ENCODE measurements around the gene SLC25A6. TPM values are rescaled to one million over a fixed set of nuclear protein-coding genes. Genes with fewer than 3 reads are reported as not detected.
"Not testable (repeated sequence)": the region's sequence is repeated elsewhere in the genome, so short reads cannot be mapped to it uniquely, and the experiment has no call there.

The SLC25A6 gene
- polyA plus RNA-seq, 2 donors = 133 to 354 TPM

GRCh38 chrX:1385253-1386223 lies 6.4 kb downstream of the SLC25A6 start:
- H3K27ac ChIP-seq (ENCODE audit: low read depth in 2 of 2, low read length in 1 of 2) = no peak overlapping the region
- H3K36me3 ChIP-seq (ENCODE audit: control insufficient read depth in 2 of 2, insufficient read depth in 2 of 2, low read length in 1 of 2) = peaks cover 28 to 53% of the 10 kb centered on the region in 2 donors
- H3K27me3 ChIP-seq (ENCODE audit: control insufficient read depth in 1 of 2, insufficient read depth in 2 of 2, low read length in 2 of 2) = no peaks in the 10 kb centered on the region
- no peaks in the 10 kb centered on the region for H3K9me3 ChIP-seq (ENCODE audit: control insufficient read depth in 2 of 2, insufficient read depth in 1 of 2, low read depth in 1 of 2, low read length in 1 of 2)
- WGBS, 2 donors = 94 to 95% methylated on average over 36 of the region's 36 CpGs
- no peak overlapping the region for H3K4me3 ChIP-seq (ENCODE audit: low read depth in 1 of 2, low read length in 2 of 2)
- H3K4me1 ChIP-seq (ENCODE audit: control insufficient read depth in 2 of 2, insufficient read depth in 2 of 2, low read length in 1 of 2) = peaks cover 0 to 8% of the 10 kb centered on the region in 2 donors

- peaks cover 28 to 51% of the 10 kb centered on the region in 2 donors for H3K36me3 ChIP-seq (ENCODE audit: control insufficient read depth in 2 of 2, insufficient read depth in 2 of 2, low read length in 1 of 2)
- no peak overlapping the region for H3K4me3 ChIP-seq (ENCODE audit: low read depth in 1 of 2, low read length in 2 of 2)
- peaks cover 0 to 8% of the 10 kb centered on the region in 2 donors for H3K4me1 ChIP-seq (ENCODE audit: control insufficient read depth in 2 of 2, insufficient read depth in 2 of 2, low read length in 1 of 2)
- 94 to 96% methylated on average over 18 of the region's 18 CpGs for WGBS, 2 donors
- no peaks in the 10 kb centered on the region for H3K27me3 ChIP-seq (ENCODE audit: control insufficient read depth in 1 of 2, insufficient read depth in 2 of 2, low read length in 2 of 2)
- no peak overlapping the region for H3K27ac ChIP-seq (ENCODE audit: low read depth in 2 of 2, low read length in 1 of 2)
- no peaks in the 10 kb centered on the region for H3K9me3 ChIP-seq (ENCODE audit: control insufficient read depth in 2 of 2, insufficient read depth in 1 of 2, low read depth in 1 of 2, low read length in 1 of 2)
These were observed 7.2 kb downstream of the SLC25A6 start for GRCh38 chrX:1384658-1385252.

- no peak overlapping the region for H3K4me3 ChIP-seq (ENCODE audit: low read depth in 1 of 2, low read length in 2 of 2)
- no peaks in the 10 kb centered on the region for H3K27me3 ChIP-seq (ENCODE audit: control insufficient read depth in 1 of 2, insufficient read depth in 2 of 2, low read length in 2 of 2)
- H3K36me3 ChIP-seq (ENCODE audit: control insufficient read depth in 2 of 2, insufficient read depth in 2 of 2, low read length in 1 of 2) = peaks cover 4 to 17% of the 10 kb centered on the region in 2 donors
- H3K27ac ChIP-seq (ENCODE audit: low read depth in 2 of 2, low read length in 1 of 2) = no peak overlapping the region
- peaks cover 0 to 5% of the 10 kb centered on the region in 2 donors for H3K4me1 ChIP-seq (ENCODE audit: control insufficient read depth in 2 of 2, insufficient read depth in 2 of 2, low read length in 1 of 2)
- H3K9me3 ChIP-seq (ENCODE audit: control insufficient read depth in 2 of 2, insufficient read depth in 1 of 2, low read depth in 1 of 2, low read length in 1 of 2) = no peaks in the 10 kb centered on the region
- 56 to 65% methylated on average over 20 of the region's 20 CpGs for WGBS, 2 donors
These were observed 11.2 kb downstream of the SLC25A6 start for GRCh38 chrX:1380672-1381233.

- H3K9me3 ChIP-seq (ENCODE audit: control insufficient read depth in 2 of 2, insufficient read depth in 1 of 2, low read depth in 1 of 2, low read length in 1 of 2) = no peaks in the 10 kb centered on the region
- no peak overlapping the region for H3K4me3 ChIP-seq (ENCODE audit: low read depth in 1 of 2, low read length in 2 of 2)
- H3K4me1 ChIP-seq (ENCODE audit: control insufficient read depth in 2 of 2, insufficient read depth in 2 of 2, low read length in 1 of 2) = peaks cover 0 to 5% of the 10 kb centered on the region in 2 donors
- no peak overlapping the region for H3K27ac ChIP-seq (ENCODE audit: low read depth in 2 of 2, low read length in 1 of 2)
- peaks cover 0 to 2% of the 10 kb centered on the region in 2 donors for H3K36me3 ChIP-seq (ENCODE audit: control insufficient read depth in 2 of 2, insufficient read depth in 2 of 2, low read length in 1 of 2)
- no peaks in the 10 kb centered on the region for H3K27me3 ChIP-seq (ENCODE audit: control insufficient read depth in 1 of 2, insufficient read depth in 2 of 2, low read length in 2 of 2)
- 84 to 91% methylated on average over 24 of the region's 24 CpGs for WGBS, 2 donors
These were observed 13.6 kb downstream of the SLC25A6 start for GRCh38 chrX:1378306-1378759.

- Histone ChIP-seq H3K4me1 (ENCODE audit: control insufficient read depth in 2 of 2, insufficient read depth in 2 of 2, low read length in 1 of 2) (no peaks in the 10 kb centered on the region), H3K36me3 (ENCODE audit: control insufficient read depth in 2 of 2, insufficient read depth in 2 of 2, low read length in 1 of 2) (no peaks in the 10 kb centered on the region), H3K4me3 (ENCODE audit: low read depth in 1 of 2, low read length in 2 of 2) (no peak overlapping the region), H3K9me3 (ENCODE audit: control insufficient read depth in 2 of 2, insufficient read depth in 1 of 2, low read depth in 1 of 2, low read length in 1 of 2) (no peaks in the 10 kb centered on the region), H3K27ac (ENCODE audit: low read depth in 2 of 2, low read length in 1 of 2) (no peak overlapping the region), H3K27me3 (ENCODE audit: control insufficient read depth in 1 of 2, insufficient read depth in 2 of 2, low read length in 2 of 2) (no peaks in the 10 kb centered on the region)
- 79 to 84% methylated on average over 4 of the region's 4 CpGs for WGBS, 2 donors
These were observed 23.6 kb downstream of the SLC25A6 start for GRCh38 chrX:1368385-1368698.

GRCh38 chrX:1366363-1366762 lies 25.6 kb downstream of the SLC25A6 start:
- H3K27ac ChIP-seq (ENCODE audit: low read depth in 2 of 2, low read length in 1 of 2); H3K4me3 ChIP-seq (ENCODE audit: low read depth in 1 of 2, low read length in 2 of 2); H3K36me3 ChIP-seq (ENCODE audit: control insufficient read depth in 2 of 2, insufficient read depth in 2 of 2, low read length in 1 of 2); H3K27me3 ChIP-seq (ENCODE audit: control insufficient read depth in 1 of 2, insufficient read depth in 2 of 2, low read length in 2 of 2); H3K9me3 ChIP-seq (ENCODE audit: control insufficient read depth in 2 of 2, insufficient read depth in 1 of 2, low read depth in 1 of 2, low read length in 1 of 2); H3K4me1 ChIP-seq (ENCODE audit: control insufficient read depth in 2 of 2, insufficient read depth in 2 of 2, low read length in 1 of 2): not testable (repeated sequence)
- 95% methylated on average over 56 of the region's 63 CpGs; no CpG with 5 or more reads in 1 of the 2 donors for WGBS, 2 donors

- H3K9me3 ChIP-seq (ENCODE audit: control insufficient read depth in 2 of 2, insufficient read depth in 1 of 2, low read depth in 1 of 2, low read length in 1 of 2) = peaks cover 0 to 3% of the 10 kb centered on the region in 2 donors
- H3K27ac ChIP-seq (ENCODE audit: low read depth in 2 of 2, low read length in 1 of 2) = no peak overlapping the region
- H3K4me3 ChIP-seq (ENCODE audit: low read depth in 1 of 2, low read length in 2 of 2) = no peak overlapping the region
- H3K36me3 ChIP-seq (ENCODE audit: control insufficient read depth in 2 of 2, insufficient read depth in 2 of 2, low read length in 1 of 2) = no peaks in the 10 kb centered on the region
- 90 to 91% methylated on average over 2 of the region's 2 CpGs for WGBS, 2 donors
- H3K4me1 ChIP-seq (ENCODE audit: control insufficient read depth in 2 of 2, insufficient read depth in 2 of 2, low read length in 1 of 2) = no peaks in the 10 kb centered on the region
- no peaks in the 10 kb centered on the region for H3K27me3 ChIP-seq (ENCODE audit: control insufficient read depth in 1 of 2, insufficient read depth in 2 of 2, low read length in 2 of 2)
These were observed 30.0 kb downstream of the SLC25A6 start for GRCh38 chrX:1361910-1362309.

- WGBS, 2 donors = 72 to 81% methylated on average over 12 of the region's 12 CpGs
- no peak overlapping the region for H3K27ac ChIP-seq (ENCODE audit: low read depth in 2 of 2, low read length in 1 of 2)
- peaks cover 0 to 3% of the 10 kb centered on the region in 2 donors for H3K9me3 ChIP-seq (ENCODE audit: control insufficient read depth in 2 of 2, insufficient read depth in 1 of 2, low read depth in 1 of 2, low read length in 1 of 2)
- no peaks in the 10 kb centered on the region for H3K36me3 ChIP-seq (ENCODE audit: control insufficient read depth in 2 of 2, insufficient read depth in 2 of 2, low read length in 1 of 2)
- H3K4me1 ChIP-seq (ENCODE audit: control insufficient read depth in 2 of 2, insufficient read depth in 2 of 2, low read length in 1 of 2) = no peaks in the 10 kb centered on the region
- no peaks in the 10 kb centered on the region for H3K27me3 ChIP-seq (ENCODE audit: control insufficient read depth in 1 of 2, insufficient read depth in 2 of 2, low read length in 2 of 2)
- H3K4me3 ChIP-seq (ENCODE audit: low read depth in 1 of 2, low read length in 2 of 2) = no peak overlapping the region
These were observed 30.6 kb downstream of the SLC25A6 start for GRCh38 chrX:1361275-1361674.

- Histone ChIP-seq H3K4me1 (ENCODE audit: control insufficient read depth in 2 of 2, insufficient read depth in 2 of 2, low read length in 1 of 2) (no peaks in the 10 kb centered on the region), H3K4me3 (ENCODE audit: low read depth in 1 of 2, low read length in 2 of 2) (no peak overlapping the region), H3K27ac (ENCODE audit: low read depth in 2 of 2, low read length in 1 of 2) (no peak overlapping the region), H3K27me3 (ENCODE audit: control insufficient read depth in 1 of 2, insufficient read depth in 2 of 2, low read length in 2 of 2) (no peaks in the 10 kb centered on the region), H3K36me3 (ENCODE audit: control insufficient read depth in 2 of 2, insufficient read depth in 2 of 2, low read length in 1 of 2) (no peaks in the 10 kb centered on the region), H3K9me3 (ENCODE audit: control insufficient read depth in 2 of 2, insufficient read depth in 1 of 2, low read depth in 1 of 2, low read length in 1 of 2) (peaks cover 0 to 3% of the 10 kb centered on the region in 2 donors)
- WGBS, 2 donors = 86 to 93% methylated on average over 2 of the region's 2 CpGs
These were observed 31.7 kb downstream of the SLC25A6 start for GRCh38 chrX:1360171-1360570.

Data from esophagus (tissue), 2 donors.